Transverse colon (tissue), 4 donors: ENCODE results near the gene MTG2. TPM values are rescaled to one million over a fixed set of nuclear protein-coding genes. Genes with fewer than 3 reads are reported as not detected.

Experiments used
- DNase-seq: peaks from one replicate; pipeline ENCODE4 v3.0.0-alpha.2; 2019
- H3K27ac ChIP-seq, 4 donors: fragments of 200-600 bp; sonication (generic); 2 replicates each; pipeline ENCODE4 v1.5.1; 2016 to 2018; ENCODE audit warnings: inconsistent platforms in 4 of 4
- H3K27me3 ChIP-seq: fragments of 200-600 bp; sonication (generic); 2 replicates; pipeline ENCODE4 v1.5.1; 2017; ENCODE audit warnings: inconsistent platforms
- H3K36me3 ChIP-seq, 4 donors: fragments of 200-600 bp; sonication (generic); 2 replicates each; pipeline ENCODE4 v1.5.1; 2017 to 2019; ENCODE audit warnings: inconsistent platforms in 4 of 4
- H3K4me1 ChIP-seq, 4 donors: fragments of 200-600 bp; sonication (generic); 2 replicates each; pipeline ENCODE4 v1.5.1; 2017 to 2020; ENCODE audit warnings: inconsistent platforms in 4 of 4
- H3K4me3 ChIP-seq, 4 donors: fragments of 200-600 bp; sonication (generic); 1 replicate in 1 of 4; 2 replicates in 3 of 4; pipeline versions ENCODE4 v1.5.1 to v1.6.1; 2017 to 2019; ENCODE audit warnings: inconsistent platforms in 4 of 4
- H3K9me3 ChIP-seq, 2 donors: fragments of 200-600 bp; sonication (generic); 2 replicates each; pipeline ENCODE4 v1.5.1; 2017 to 2019; ENCODE audit warnings: inconsistent platforms in 2 of 2
- CTCF ChIP-seq, 5 experiments: fragments of 200-600 bp in 3 of 5; fragments of 450-650 bp in 2 of 5; sonication (generic) in 3 of 5; IDR thresholded peaks; 1 replicate in 2 of 5; 2 replicates in 3 of 5; pipeline ENCODE4 v1.5.1; 2016 to 2017; ENCODE audit warnings: antibody characterized with exemption in 5 of 5, inconsistent platforms in 3 of 5, mild to moderate bottlenecking in 2 of 5, moderate library complexity in 1 of 5
- EP300 ChIP-seq: sonication (generic); formaldehyde crosslinking; IDR thresholded peaks from one replicate; pipeline ENCODE4 v1.6.1; 2017; ENCODE audit warnings: antibody characterized with exemption, low read depth
- POLR2A ChIP-seq: fragments of 450-650 bp; IDR thresholded peaks from one replicate; pipeline ENCODE4 v1.6.1; 2016; ENCODE audit warnings: antibody characterized with exemption, mild to moderate bottlenecking, moderate library complexity
- POLR2AphosphoS5 ChIP-seq, 3 donors: sonication (generic); formaldehyde crosslinking; IDR thresholded peaks; one replicate each; pipeline ENCODE4 v1.6.1; 2016; ENCODE audit warnings: antibody characterized with exemption in 3 of 3
- WGBS, 2 donors: methylation state at CpG; one replicate each; pipeline ENCODE4 v1.1.5; 2018; ENCODE audit warnings: low coverage in 1 of 2; 5-methylcytosine and 5-hydroxymethylcytosine counted together
- in situ Hi-C, 4 donors: fragments of 200-750 bp; cut with MboI; loops; one replicate each; pipeline versions ENCODE4 v1.15.0 to v1.15.1; 2017; ENCODE audit warnings: low sequenced_read_pairs in 3 of 4, low pct_ligation_motif_present in 1 of 4, low pct_unique_long_range_greater_than_20kb in 1 of 4
- intact Hi-C: fragments of 100-400 bp; cut with DNase I; formaldehyde crosslinking; loops from one replicate; pipeline ENCODE4 v1.15.1; 2023; ENCODE audit warnings: low total_unique reads
- total RNA-seq, 4 donors: library from RNA; depleted of rRNA; stranded (reverse); fragments of >200 nt; gene quantifications; one replicate each; pipeline ENCODE4 v1.1.0, GENCODE V29; 2016

The MTG2 gene
- total RNA-seq, 4 donors from 2014 or later, result 9.8 to 58.0 (median 23.1) TPM

GRCh38 chr20:62200491-62201172 lies 17.8 kb downstream of the MTG2 start:
- TF ChIP-seq EP300 (no peak), POLR2AphosphoS5 (IDR thresholded peaks at IDR 0.05) (no peak)
- Histone ChIP-seq H3K27me3 (no peaks in the 10 kb centered on the region), H3K4me3 (no peak overlapping the region), H3K36me3 (peaks cover 0 to 43% (median 17%) of the 10 kb centered on the region in 4 donors), H3K4me1 (no peaks in the 10 kb centered on the region), H3K9me3 (no peaks in the 10 kb centered on the region), H3K27ac (no peak overlapping the region)
- WGBS, 2 donors, result 95% methylated on average over 38 of the region's 38 CpGs; no CpG with 5 or more reads in 1 of the 2 donors
- intact Hi-C loops, result no loop called here
- no peak for DNase-seq
- in situ Hi-C loops, result no loop called here

GRCh38 chr20:62201173-62202082 lies 18.6 kb downstream of the MTG2 start:
- DNase-seq, result no peak
- no peak overlapping the region for H3K27ac ChIP-seq
- TF ChIP-seq POLR2AphosphoS5 (IDR thresholded peaks at IDR 0.05), result no peak
- TF ChIP-seq CTCF (IDR thresholded peaks at IDR 0.05), result no peak
- no peak for TF ChIP-seq POLR2A
- TF ChIP-seq EP300, result no peak
- no peak overlapping the region for H3K4me3 ChIP-seq
- in situ Hi-C loops (no loop called here), intact Hi-C loops (no loop called here)
- H3K9me3 ChIP-seq, result no peaks in the 10 kb centered on the region
- no peaks in the 10 kb centered on the region for H3K27me3 ChIP-seq
- peaks cover 0 to 40% (median 17%) of the 10 kb centered on the region in 4 donors for H3K36me3 ChIP-seq
- H3K4me1 ChIP-seq, result no peaks in the 10 kb centered on the region
- WGBS, 2 donors, result 83 to 100% methylated on average over 7 to 22 of the region's 38 CpGs

- WGBS, 2 donors, result 63 to 81% methylated on average over 2 to 5 of the region's 5 CpGs
- Histone ChIP-seq H3K27ac (no peak overlapping the region), H3K4me3 (no peak overlapping the region), H3K9me3 (no peaks in the 10 kb centered on the region), H3K4me1 (no peaks in the 10 kb centered on the region), H3K36me3 (peaks cover 0 to 35% (median 17%) of the 10 kb centered on the region in 4 donors), H3K27me3 (no peaks in the 10 kb centered on the region)
- TF ChIP-seq EP300 (no peak), CTCF (IDR thresholded peaks at IDR 0.05) (no peak), POLR2AphosphoS5 (IDR thresholded peaks at IDR 0.05) (no peak), POLR2A (no peak)
- intact Hi-C loops, result no loop called here
- in situ Hi-C loops, result no loop called here
- no peak for DNase-seq
Measured at GRCh38 chr20:62202083-62202395, 19.2 kb downstream of the MTG2 start.

GRCh38 chr20:62202676-62203377 lies 20.0 kb downstream of the MTG2 start:
- Histone ChIP-seq H3K27me3 (no peaks in the 10 kb centered on the region), H3K36me3 (peaks cover 0 to 30% (median 14%) of the 10 kb centered on the region in 4 donors), H3K27ac (no peak overlapping the region), H3K4me3 (no peak overlapping the region), H3K9me3 (no peaks in the 10 kb centered on the region), H3K4me1 (no peaks in the 10 kb centered on the region)
- DNase-seq, result no peak
- intact Hi-C loops, result no loop called here
- in situ Hi-C loops, result no loop called here
- WGBS, 2 donors, result 91 to 93% methylated on average over 11 to 23 of the region's 23 CpGs
- TF ChIP-seq CTCF (IDR thresholded peaks at IDR 0.05), result no peak
- no peak for TF ChIP-seq POLR2A
- TF ChIP-seq POLR2AphosphoS5 (IDR thresholded peaks at IDR 0.05), result no peak
- no peak for TF ChIP-seq EP300
